Panc1 (cell line): Measurements from ENCODE around the gene LTBP2.

Experiments
- CTCF ChIP-seq: fragments of 450-650 bp; IDR thresholded peaks from 2 replicates; pipeline ENCODE4 v1.5.1; 2017; ENCODE audit warnings: mild to moderate bottlenecking
- POLR2AphosphoS5 ChIP-seq: IDR thresholded peaks from 2 replicates; pipeline ENCODE4 v1.6.1; 2012; ENCODE audit warnings: mild to moderate bottlenecking, low read depth, low read length, moderate library complexity
- REST ChIP-seq, 2 experiments: IDR thresholded peaks; 2 replicates each; pipeline ENCODE4 v1.6.1; 2011 to 2012; ENCODE audit warnings: low read depth in 2 of 2, control low read depth in 1 of 2, low read length in 1 of 2, mild to moderate bottlenecking in 1 of 2, moderate library complexity in 1 of 2; ENCODE audit not compliant: insufficient read depth in 1 of 2
- SIN3A ChIP-seq: IDR thresholded peaks from 2 replicates; pipeline ENCODE4 v1.6.1; 2012; ENCODE audit warnings: low read depth, mild to moderate bottlenecking, low read length, moderate library complexity, borderline replicate concordance; ENCODE audit not compliant: insufficient read depth

- TF ChIP-seq CTCF (no peak), POLR2AphosphoS5 (no peak), REST (IDR thresholded peaks at IDR 0.05; ENCODE audit: insufficient read depth in 1 of 2, low read depth in 2 of 2, low read length in 1 of 2) (no peak), SIN3A (no peak)
These were observed 36.1 kb downstream of the LTBP2 start for GRCh38 chr14:74575936-74576335.
